Mucosa of stomach (tissue), 1 donor: ENCODE results near the gene HOXA2.

Experiments used
- H3K27me3 ChIP-seq: one replicate; pipeline ENCODE4 v1.7.0; 2013; ENCODE audit warnings: mild to moderate bottlenecking, low read length; ENCODE audit not compliant: control insufficient read depth, insufficient read depth
- H3K36me3 ChIP-seq: one replicate; pipeline ENCODE4 v1.7.0; 2013; ENCODE audit warnings: low read length; ENCODE audit not compliant: control insufficient read depth, insufficient read depth
- H3K4me1 ChIP-seq: one replicate; pipeline ENCODE4 v1.7.0; 2013; ENCODE audit warnings: mild to moderate bottlenecking, low read length; ENCODE audit not compliant: control insufficient read depth, insufficient read depth
- H3K4me3 ChIP-seq: one replicate; pipeline ENCODE4 v1.7.0; 2013; ENCODE audit warnings: low read length
- H3K9ac ChIP-seq: one replicate; pipeline ENCODE4 v1.7.0; 2013; ENCODE audit warnings: mild to moderate bottlenecking, low read length, moderate library complexity
- H3K9me3 ChIP-seq: one replicate; pipeline ENCODE4 v1.7.0; 2013; ENCODE audit warnings: mild to moderate bottlenecking, low read length, moderate library complexity; ENCODE audit not compliant: control insufficient read depth
- donor health status: Pancreatic carcinoma.

Gene HOXA2

GRCh38 chr7:27145165-27145913 is 42.9 kb upstream of the HOXA2 start:
- peaks cover 21% of the 10 kb centered on the region for H3K4me1 ChIP-seq
- no peak overlapping the region for H3K9ac ChIP-seq
- H3K9me3 ChIP-seq = no peaks in the 10 kb centered on the region
- no peaks in the 10 kb centered on the region for H3K36me3 ChIP-seq
- peaks cover 60% of the 10 kb centered on the region for H3K27me3 ChIP-seq
- H3K4me3 ChIP-seq = no peak overlapping the region

GRCh38 chr7:27144781-27145164 is 42.3 kb upstream of the HOXA2 start:
- H3K4me3 ChIP-seq = peak overlapping the region; percentile 78
- peaks cover 18% of the 10 kb centered on the region for H3K4me1 ChIP-seq
- no peaks in the 10 kb centered on the region for H3K9me3 ChIP-seq
- H3K36me3 ChIP-seq = no peaks in the 10 kb centered on the region
- no peak overlapping the region for H3K9ac ChIP-seq
- H3K27me3 ChIP-seq = peaks cover 55% of the 10 kb centered on the region

- peaks cover 18% of the 10 kb centered on the region for H3K4me1 ChIP-seq
- H3K4me3 ChIP-seq = peak overlapping the region; percentile 78
- no peaks in the 10 kb centered on the region for H3K36me3 ChIP-seq
- H3K9ac ChIP-seq = no peak overlapping the region
- H3K27me3 ChIP-seq = peaks cover 55% of the 10 kb centered on the region
- H3K9me3 ChIP-seq = no peaks in the 10 kb centered on the region
Measured at GRCh38 chr7:27143950-27144780, 41.7 kb upstream of the HOXA2 start.

GRCh38 chr7:27143023-27143949 is 40.8 kb upstream of the HOXA2 start, which contains the start of gene HOXA5:
HOXA5 (minus strand) TSS chr7:27143681; CDS start chr7:27143607, 74 bp downstream.
- peak within 1 kb of the TSS; percentile 78 for H3K4me3 ChIP-seq

GRCh38 chr7:27142580-27143022 is 40.1 kb upstream of the HOXA2 start:
- peaks cover 43% of the 10 kb centered on the region for H3K27me3 ChIP-seq

More at GRCh38 chr7:27143023-27143949, 40.8 kb upstream of the HOXA2 start, which contains the start of gene HOXA5:
- H3K9ac ChIP-seq = peak within 1 kb of the TSS; percentile 83
- peaks cover 49% of the 10 kb centered on the region for H3K27me3 ChIP-seq
- peaks cover 17% of the 10 kb centered on the region for H3K4me1 ChIP-seq
- H3K36me3 ChIP-seq = no peaks in the 10 kb centered on the region
- H3K9me3 ChIP-seq = no peaks in the 10 kb centered on the region

GRCh38 chr7:27141923-27142579 is 39.6 kb upstream of the HOXA2 start:
- H3K27me3 ChIP-seq = peaks cover 38% of the 10 kb centered on the region
- no peaks in the 10 kb centered on the region for H3K9me3 ChIP-seq
- H3K4me3 ChIP-seq = peak overlapping the region; percentile 78
- no peaks in the 10 kb centered on the region for H3K36me3 ChIP-seq
- peak overlapping the region; percentile 83 for H3K9ac ChIP-seq
- peaks cover 13% of the 10 kb centered on the region for H3K4me1 ChIP-seq

More at GRCh38 chr7:27142580-27143022, 40.1 kb upstream of the HOXA2 start:
- Histone ChIP-seq H3K36me3 (no peaks in the 10 kb centered on the region), H3K4me1 (peaks cover 13% of the 10 kb centered on the region), H3K9ac (peak overlapping the region; percentile 83), H3K4me3 (peak overlapping the region; percentile 78), H3K9me3 (no peaks in the 10 kb centered on the region)

- Histone ChIP-seq H3K36me3 (no peaks in the 10 kb centered on the region), H3K4me1 (peaks cover 19% of the 10 kb centered on the region), H3K9ac (peak overlapping the region; percentile 83), H3K9me3 (no peaks in the 10 kb centered on the region), H3K27me3 (peaks cover 30% of the 10 kb centered on the region), H3K4me3 (peak overlapping the region; percentile 78)
Measured at GRCh38 chr7:27141137-27141922, 38.8 kb upstream of the HOXA2 start.

GRCh38 chr7:27140126-27140857 is 37.8 kb upstream of the HOXA2 start:
- Histone ChIP-seq H3K27me3 (peaks cover 20% of the 10 kb centered on the region), H3K9me3 (no peaks in the 10 kb centered on the region), H3K9ac (peak overlapping the region; percentile 29), H3K4me1 (peaks cover 27% of the 10 kb centered on the region), H3K36me3 (no peaks in the 10 kb centered on the region), H3K4me3 (no peak overlapping the region)

GRCh38 chr7:27139334-27140125 is 37.0 kb upstream of the HOXA2 start:
- Histone ChIP-seq H3K27me3 (peaks cover 12% of the 10 kb centered on the region), H3K9ac (peak overlapping the region; percentile 29), H3K9me3 (no peaks in the 10 kb centered on the region), H3K4me3 (no peak overlapping the region), H3K4me1 (peaks cover 22% of the 10 kb centered on the region), H3K36me3 (no peaks in the 10 kb centered on the region)

GRCh38 chr7:27138985-27139333 is 36.5 kb upstream of the HOXA2 start:
- H3K36me3 ChIP-seq = no peaks in the 10 kb centered on the region
- H3K27me3 ChIP-seq = peaks cover 7% of the 10 kb centered on the region
- peak overlapping the region; percentile 29 for H3K9ac ChIP-seq
- no peaks in the 10 kb centered on the region for H3K9me3 ChIP-seq
- no peak overlapping the region for H3K4me3 ChIP-seq
- peaks cover 25% of the 10 kb centered on the region for H3K4me1 ChIP-seq
